HG03439 (cell line): ENCODE data around the gene SYF2.
"Not testable (repeated sequence)": the region's sequence is repeated elsewhere in the genome, so short reads cannot be mapped to it uniquely, and the experiment has no call there.

Experiments
- ATAC-seq: cut with Tn5 transposase; IDR thresholded peaks from one replicate; pipeline ENCODE4 v1.9.1; 2021; ENCODE audit warnings: mild to moderate bottlenecking, moderate library complexity; ENCODE audit not compliant: unreplicated experiment

SYF2 gene

DNA sequence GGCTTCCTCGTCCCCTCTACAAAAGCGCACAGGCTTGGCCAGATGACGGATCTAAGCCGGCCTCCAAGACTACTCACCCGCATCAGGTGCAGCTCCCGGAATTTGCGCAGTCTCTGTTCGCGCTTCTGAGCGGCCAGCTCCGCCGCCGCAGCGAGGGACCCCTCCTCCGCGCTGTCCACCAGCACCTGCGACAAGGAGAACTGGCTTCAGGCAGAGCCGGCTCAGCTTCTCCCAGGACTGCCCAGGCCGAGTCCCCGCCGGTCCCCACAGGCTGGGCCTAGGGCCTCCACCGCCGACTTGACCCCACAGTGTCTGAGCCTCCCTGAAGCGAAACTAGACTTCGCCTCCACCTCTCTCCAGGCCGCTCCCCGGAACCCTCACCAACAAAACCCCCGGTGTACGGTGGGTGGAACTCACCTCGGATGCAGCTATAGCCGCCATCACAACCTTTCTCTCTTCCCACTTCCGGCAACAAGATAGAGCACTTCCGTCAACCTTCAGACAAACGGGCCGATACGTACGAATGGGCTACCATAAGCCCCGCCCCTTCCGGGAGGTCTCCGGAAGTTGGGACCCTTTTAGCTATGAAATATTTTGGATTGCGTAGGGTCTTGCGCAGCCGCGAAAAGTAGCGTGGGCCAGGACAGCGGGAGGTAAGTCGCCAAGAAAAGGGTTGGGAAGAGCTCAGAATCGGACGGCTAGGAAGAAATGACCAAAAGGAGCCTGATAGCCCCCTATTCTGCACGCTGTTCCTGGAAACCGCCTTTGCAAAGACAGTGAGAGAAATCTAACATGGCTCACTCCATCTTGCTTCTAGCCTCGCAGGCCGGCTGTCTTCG, at the start of gene SYF2:
SYF2 (minus strand) TSS at position 476 of the 839 bp plus-strand sequence; CDS start at position 441, 35 bp downstream.
- ATAC-seq: peak; percentile 70

DNA sequence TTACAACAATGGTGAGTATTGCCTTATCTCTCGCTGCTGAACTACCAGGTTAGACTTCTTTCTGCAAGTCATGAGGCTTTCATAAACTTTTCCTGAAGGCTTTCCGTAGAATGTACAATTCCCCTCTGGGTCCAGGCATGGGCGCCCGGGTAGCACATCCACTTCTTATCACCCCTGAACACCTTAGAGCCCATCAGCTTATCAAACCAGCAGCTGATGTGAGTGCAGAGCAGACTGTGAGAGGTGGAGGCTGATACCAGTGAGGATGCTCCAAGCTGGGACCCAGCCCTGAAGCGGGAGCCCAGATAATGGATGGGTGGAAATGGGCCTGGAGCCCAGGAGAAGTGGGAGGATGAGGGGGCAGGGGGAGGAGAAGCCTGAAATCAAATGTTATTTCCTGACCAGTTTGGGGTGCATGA, 47.4 kb upstream of the SYF2 start:
- ATAC-seq: not testable (repeated sequence)

DNA sequence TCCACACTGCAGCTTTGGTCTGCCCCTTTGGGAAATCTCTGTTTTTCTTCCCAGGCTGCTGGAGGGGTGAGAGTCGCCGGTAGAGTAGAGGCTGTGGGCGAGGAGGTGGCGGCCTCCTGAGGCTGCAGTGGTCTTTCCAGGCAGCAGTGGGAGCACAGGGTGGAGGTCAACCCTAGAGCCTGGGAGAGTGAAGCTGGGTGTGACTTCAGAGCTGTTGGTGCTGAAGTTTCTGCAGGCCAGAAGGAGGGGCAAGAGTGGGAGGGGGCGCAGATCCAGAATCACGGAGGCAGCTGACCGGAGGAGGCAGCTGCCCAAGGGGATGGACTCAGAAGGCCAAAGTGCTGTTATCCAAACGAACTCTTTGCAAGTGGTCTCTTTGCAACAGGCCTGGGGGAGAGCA, 46.5 kb upstream of the SYF2 start:
- ATAC-seq: not testable (repeated sequence)

DNA sequence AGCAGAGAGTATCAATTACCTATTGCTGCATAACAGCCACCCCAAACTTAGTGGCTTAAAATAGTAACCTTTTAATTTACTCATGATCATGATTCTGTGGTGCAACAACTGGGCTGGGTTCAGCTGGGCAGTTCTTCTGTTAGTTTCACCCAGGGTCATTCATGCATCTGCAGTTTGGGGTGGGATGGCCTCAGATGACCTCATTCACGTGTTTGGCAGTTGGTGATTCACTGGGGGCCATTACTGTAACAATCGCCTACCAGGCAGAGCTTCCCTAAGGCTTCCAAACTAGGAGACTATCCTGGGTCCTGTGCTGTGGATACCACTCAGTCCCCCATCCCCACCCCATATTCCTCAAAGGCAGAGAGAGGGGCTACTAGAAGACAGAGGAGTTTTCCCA, 46.1 kb upstream of the SYF2 start:
- not testable (repeated sequence) for ATAC-seq

DNA sequence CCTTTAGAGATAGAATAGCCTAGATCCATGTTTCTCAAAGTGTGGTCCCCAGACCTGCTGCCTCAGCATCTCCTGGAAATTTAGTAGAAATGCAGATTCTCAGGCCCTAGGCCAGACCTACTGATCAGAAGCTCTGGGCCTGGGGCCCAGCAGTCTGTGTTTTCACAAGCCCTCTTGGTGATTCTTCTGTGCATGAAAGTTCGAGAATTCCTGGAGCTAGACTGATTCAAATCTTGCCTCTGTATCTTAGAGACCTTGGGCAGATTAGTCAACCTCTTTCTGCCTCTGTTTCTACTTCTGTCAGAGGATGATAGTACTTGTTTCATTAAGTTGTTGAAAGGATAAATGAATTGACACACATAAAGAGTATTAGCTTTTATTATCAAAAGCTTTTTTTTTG, 45.0 kb upstream of the SYF2 start:
- ATAC-seq: not testable (repeated sequence)

DNA sequence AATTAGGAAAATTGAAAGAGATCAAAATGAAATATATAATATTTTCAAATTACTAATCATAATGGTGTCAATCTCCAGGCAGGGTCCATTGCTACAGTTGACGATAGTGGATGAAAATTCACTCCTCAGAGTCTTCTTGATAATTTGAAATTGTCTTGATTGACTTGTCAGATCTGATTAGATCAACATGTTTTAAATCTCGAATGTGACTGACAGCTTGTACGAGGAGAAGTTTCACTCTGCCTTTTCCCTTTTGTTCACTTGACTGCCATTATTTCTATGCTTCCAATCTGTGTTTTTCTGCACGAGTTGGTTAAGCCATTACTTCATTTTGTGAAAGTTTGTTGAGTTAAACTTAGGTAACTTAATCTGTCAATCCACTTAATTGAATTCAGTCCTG, 43.3 kb upstream of the SYF2 start:
- not testable (repeated sequence) for ATAC-seq

DNA sequence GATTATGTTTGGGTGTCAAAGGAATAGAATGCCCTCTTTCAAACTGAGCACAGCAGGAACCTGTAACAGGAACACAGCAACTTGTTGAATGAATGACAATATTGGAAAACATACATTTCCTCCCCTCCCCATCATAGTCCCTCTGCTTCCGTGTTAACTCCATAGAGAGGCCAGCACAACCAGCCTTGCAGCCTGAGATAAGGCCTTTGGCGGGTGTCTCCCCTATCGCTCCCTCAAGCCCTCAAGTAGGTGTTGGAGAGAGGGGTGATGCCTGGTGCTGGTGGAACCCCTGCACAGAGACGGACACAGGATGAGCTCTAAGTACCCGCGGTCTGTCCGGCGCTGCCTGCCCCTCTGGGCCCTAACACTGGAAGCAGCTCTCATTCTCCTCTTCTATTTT, 39.9 kb upstream of the SYF2 start, which contains the start of gene RHD:
RHD (plus strand) TSS at position 272 of the 400 bp plus-strand sequence; CDS start at position 311, 39 bp downstream.
- ATAC-seq: not testable (repeated sequence)

DNA sequence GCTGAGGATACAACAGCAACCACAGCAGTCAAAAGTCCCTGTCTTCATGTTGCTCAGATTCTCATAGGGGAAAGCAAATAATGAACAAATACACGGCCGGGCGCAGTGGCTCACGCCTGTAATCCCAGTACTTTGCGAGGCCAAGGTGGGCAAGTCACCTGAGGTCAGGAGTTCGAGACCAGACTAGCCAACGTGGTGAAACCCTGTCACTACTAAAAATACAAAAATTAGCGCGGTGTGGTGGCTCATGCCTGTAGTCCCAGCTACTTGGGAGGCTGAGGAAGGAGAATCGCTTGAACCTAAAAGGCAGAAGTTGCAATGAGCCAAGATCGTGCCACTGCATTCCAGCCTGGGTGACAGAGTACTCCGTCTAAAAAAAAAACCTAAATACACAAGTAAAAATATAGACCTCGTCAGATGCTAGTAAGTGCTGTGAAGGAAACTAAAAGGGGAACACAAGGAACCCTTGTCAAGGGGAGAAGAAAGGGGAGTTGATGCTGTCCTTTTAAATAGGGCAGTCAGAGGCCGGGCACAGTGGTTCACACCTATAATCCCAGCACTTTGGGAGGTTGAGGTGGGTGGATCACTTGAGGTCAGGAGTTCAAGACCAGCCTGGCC, 36.0 kb upstream of the SYF2 start:
- not testable (repeated sequence) for ATAC-seq

DNA sequence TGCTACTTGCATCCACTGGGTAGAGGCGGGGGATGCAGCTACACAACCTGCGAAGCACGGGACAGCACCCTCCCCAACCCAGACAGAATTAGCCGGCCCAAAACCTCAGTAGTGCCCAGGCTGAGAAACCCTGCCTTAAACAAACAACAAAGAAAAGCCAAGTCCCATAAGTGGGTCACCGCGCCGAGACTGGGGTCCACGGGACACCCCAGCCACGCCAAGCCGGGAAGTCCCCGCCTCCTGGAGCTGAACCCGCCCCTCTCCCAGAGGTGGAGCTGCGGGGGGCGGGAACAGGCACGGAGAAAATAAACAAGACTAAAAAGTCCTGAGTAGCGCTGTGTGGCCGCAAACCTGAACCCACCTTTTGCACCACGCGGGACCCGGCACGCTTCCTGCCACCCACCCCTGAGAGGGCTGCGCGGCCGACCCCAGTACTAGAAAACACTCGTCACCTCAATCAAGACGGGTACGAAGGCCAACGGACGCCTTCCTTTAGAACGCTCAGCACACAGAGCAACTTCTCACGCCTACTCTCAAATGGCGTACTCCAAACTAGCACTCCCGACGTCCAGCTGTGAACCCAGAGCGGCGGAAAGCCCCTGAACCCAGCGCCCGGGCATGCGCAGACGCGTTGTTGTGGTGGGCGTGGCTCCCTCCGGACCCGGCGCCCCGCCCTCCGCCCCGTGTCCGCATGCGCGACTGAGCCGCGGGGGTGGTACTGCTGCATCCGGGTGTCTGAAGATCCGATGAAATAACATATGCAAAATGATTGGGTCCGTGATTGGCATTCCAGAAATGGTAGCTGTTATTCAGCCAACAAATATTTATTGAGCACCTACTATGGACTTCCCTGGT, 35.2 kb upstream of the SYF2 start:
- ATAC-seq: peak; percentile 64

DNA sequence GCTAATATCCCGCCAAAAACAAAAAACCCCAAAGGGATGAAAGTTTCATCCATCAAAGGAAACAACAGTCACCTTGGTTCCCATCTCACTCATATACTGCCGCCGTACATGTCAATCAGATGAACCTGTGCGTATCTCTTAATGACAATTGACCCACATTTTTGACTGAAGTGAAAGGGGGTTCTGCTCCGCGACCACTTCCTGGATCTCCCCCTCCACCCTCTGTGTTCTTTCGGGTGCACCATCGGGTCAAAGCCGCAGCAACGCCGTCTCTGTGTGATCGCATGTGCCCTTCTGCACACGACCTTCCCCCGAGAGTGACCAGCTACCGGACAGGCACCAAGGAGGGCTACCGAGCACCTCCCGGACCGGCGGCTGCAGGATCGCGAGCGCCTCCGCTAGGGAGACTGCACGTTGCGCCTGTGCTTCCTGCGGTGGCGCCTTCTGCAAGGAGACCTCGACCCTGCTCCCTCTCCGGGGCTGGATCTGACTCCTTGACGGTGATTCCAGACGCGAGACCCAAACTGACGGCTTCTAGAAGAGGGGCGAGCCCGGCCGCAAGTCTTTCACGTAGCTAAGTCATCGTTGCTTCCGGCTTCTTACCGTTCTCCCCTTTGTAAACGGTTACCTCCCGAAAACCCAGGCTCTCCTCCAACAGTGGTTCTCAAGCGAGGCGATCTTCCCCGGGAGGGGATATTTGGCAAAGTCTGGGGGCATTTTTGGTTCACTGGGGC, 34.4 kb upstream of the SYF2 start:
- ATAC-seq: peak; percentile 45

DNA sequence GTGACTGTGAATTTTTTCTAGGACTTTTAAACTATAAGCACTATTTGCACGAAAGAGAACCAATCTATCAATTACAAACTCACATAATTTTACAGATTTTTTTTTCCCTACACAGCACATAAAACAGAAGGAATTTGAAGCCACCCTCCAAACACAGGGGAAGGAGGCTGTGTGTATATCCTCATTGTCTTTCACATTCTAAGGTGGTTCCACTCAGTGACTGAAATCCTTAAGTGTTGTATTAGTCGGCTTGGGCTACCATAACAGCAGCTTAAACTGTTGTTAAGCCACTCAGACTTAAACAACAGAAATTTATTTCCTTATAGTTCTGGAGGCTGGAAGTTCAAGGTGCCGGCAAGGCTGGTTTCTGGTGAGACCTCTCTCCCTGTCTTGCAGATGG, 28.0 kb upstream of the SYF2 start:
- ATAC-seq: not testable (repeated sequence)

DNA sequence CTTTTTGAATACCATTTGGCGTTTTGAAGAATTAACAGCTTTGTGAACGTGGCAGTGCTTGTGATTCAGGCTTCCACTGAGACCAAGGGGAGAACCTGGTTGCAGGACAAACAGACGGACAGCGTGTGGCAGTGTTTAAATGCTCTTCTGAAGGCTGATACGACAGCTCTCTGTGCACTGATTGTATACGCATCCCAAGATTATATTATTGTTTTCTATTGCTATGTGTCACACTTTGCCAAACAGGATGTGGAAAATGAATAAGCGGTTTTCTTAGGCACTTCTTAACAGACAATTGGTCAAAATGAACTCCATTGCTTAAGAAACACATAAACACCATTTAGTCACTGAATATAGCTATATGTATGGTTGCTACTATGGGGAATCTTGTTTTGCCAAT, 27.5 kb upstream of the SYF2 start:
- ATAC-seq: not testable (repeated sequence)

DNA sequence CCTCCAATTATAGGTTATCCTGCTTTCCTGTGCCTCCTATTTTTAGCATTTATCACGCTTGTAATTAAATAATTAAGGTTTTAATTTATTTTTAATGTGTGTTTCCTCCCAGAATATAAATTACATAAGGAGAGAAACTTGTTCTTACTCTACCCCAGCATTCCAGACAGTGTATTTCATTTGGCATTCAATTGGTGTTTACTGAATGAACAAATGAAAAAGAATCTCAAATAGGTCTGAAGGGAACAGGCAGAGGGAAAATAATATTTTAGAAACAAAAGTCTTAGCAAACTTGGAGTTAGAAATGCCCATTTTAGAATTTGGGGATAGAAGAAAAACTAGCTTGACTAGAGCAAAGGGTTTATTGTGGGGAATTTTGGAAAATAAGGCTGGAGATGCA, 24.9 kb upstream of the SYF2 start:
- no peak for ATAC-seq

DNA sequence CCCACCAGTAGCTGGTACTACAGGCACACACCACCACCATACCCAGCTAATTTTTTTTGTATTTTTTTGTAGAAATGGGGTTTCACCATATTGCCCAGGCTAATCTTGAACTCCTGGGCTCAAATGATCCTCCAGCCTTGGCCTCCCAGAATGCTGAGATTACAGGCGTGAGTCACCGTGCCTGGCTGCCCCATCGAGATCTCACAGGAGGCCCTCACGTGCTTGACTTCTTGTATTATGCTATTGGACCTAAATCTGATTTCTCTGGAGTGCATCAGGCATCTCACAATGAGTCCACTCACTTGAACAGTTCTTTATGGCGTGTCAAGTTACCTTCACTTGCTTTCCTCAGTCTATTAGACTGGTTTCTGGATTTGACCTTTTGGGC, 24.3 kb upstream of the SYF2 start:
- ATAC-seq: no peak

DNA sequence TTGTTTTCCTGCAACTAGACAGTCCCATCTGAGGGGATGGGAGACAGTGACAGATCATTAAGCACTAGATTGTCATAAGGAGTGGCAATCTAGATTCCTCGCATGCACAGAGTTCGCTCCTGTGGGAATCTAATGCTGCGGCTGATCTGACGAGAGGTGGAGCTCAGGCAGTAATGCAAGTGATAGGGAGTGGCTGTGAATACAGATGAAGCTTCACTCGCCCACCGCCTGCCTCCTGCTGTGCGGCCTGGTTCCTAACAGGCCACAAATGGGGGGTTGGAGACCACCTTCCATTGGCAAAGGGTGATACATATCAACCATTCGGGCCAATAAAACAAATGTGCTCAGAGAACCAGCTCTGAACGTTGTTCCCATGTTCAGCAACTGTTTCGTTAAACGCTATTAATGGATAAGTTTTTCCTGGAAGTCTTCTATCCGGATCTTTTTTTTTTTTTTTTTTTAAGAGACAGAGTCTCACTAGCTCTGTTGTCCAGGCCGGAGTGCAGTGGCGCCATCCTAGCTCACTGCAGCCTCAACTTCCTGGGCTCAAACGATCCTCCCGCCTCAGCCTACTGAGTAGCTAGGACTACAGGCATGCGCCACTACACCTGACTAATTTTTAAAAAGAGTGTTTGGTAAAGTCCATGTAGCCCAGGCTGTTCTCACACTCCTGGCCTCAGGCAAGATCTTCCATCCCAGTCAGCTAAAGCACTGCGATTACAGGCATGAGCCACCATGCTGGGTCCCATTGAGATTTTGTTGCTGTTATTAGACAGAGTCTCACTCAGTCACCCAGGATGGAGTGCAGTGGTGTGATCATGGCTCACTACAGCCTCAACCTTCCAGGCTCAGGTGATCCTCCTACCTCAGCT, 23.6 kb upstream of the SYF2 start:
- no peak for ATAC-seq

DNA sequence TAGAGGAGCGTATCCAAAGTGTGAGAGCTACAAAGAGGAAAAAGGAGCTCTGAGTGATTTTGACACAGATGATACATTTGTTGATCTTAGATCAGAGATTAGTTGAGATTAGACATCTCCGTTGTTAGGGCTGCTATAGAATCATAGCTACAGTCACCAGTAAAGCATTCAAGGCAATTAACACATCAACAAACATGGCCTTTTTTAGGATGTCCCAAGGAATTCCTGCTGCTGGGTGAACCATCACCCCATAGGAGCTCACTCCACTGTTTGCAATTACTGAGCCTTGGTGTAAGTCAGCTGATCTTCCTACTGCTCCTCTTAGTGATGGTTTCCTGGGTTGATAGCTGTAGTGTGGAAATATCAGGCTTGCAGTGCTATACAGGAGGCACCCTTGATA, 21.6 kb upstream of the SYF2 start:
- ATAC-seq: no peak

DNA sequence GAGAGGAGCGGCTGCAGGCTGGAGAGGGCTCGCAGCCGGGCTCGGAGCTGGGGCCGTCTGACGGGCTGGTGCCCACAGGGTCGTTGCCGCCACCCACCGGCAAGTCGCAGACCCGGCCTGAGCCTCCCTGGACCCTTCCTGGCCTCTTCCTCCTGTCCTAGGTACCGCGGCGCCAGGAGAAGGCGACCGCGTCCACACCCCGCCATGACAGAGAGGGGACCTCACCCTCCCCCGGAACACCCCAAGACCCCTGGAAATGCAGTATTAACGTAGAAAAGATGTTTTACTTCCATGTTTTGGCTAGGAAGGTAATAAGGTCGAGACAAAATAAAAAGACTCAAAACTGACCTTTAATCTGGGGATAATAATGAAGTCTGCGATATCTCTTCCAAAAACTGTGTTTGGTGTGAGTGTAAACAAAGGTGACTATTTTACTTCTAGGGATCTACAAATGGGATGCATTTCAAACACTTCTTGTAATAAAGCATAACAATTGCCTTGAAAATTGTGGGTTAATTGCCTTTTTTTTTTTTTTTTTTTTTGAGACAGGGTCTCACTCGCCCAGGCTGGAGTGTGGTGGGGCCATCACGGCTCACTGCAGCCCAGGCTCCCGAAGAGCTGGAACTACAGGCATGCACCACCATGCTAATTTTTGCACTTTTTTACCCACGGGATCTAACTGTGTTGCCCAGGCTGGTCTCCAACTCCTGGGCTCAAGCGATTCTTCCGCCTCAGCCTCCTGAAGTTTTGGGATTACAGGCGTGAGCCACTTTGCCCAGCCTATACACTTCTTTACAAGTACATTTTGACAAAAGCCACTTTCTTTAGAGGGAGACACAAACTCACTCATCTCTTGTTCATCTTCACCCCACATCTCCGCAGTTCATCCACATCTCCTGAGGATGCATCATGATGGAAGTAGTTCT, 15.8 kb upstream of the SYF2 start:
- no peak for ATAC-seq

DNA sequence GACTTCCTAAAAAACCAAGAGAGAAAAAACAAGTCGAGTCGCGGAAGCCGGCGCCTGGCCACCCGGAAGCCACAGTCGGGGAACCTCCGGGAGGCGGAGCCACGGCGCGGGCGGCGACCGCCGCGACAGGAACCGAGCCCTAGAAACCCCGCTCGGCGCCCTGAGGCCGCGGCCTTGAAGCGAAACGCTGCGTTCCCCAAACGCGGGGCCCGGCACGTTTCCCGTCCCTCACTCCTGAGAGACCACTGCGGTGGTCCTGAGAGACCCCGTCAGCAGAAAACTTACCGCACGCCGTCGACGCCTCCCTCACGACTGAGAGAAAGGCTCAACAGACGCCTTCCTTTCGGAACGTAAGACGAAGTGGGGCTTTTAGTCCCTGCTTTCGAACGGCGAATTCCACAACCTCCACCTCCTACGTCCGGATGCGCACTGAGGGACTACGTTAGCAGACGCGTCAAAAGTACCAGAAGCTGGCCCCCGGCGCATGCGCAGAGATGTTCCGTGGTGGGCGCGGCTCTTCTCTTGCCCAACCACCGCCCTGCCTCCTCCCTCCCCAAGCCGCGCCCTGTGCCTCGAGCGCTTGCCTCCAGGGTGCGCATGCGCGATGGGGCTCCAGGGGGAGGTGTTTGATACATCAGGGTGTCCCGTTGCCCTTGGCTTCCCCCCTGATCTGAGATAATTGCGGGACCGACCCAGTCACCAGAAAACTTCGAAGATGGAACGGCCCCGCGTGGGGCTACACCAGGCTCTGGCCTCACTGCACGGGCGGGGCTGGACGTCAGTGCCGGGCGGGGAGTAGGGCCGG, 14.9 kb upstream of the SYF2 start, which contains the start of gene RSRP1:
RSRP1 (minus strand) TSS at position 431 of the 805 bp plus-strand sequence. CDS start 491 bp downstream, outside the sequence.
- peak; percentile 80 for ATAC-seq
